Naive B cell (primary cell): ENCODE results near the gene PTPN22. TPM values are rescaled to one million over a fixed set of nuclear protein-coding genes. Genes with fewer than 3 reads are reported as not detected.
"Not testable (repeated sequence)": the region's sequence is repeated elsewhere in the genome, so short reads cannot be mapped to it uniquely, and the experiment has no call there.

Experiments
- ATAC-seq, 2 donors: fragments of 150-1000 bp; cut with Tn5 transposase; 2 replicates each; pipeline ENCODE4 v1.10.0; 2021; ENCODE audit warnings: low read depth in 2 of 2, mild to moderate bottlenecking in 2 of 2, moderate library complexity in 2 of 2
- DNase-seq: peaks from one replicate; pipeline ENCODE4 v3.0.0; 2022
- H3K27ac Mint-ChIP-seq, 6 donors: one replicate each; pipeline ENCODE4 v1.8.0; 2020 to 2022; ENCODE audit warnings: mild to moderate bottlenecking in 6 of 6, mixed read lengths in 6 of 6, moderate library complexity in 5 of 6, inconsistent platforms in 2 of 6
- H3K27me3 Mint-ChIP-seq, 3 donors: one replicate each; pipeline ENCODE4 v1.8.0; 2021 to 2022; ENCODE audit warnings: mixed read lengths in 3 of 3, mild to moderate bottlenecking in 1 of 3
- H3K36me3 Mint-ChIP-seq, 2 donors: one replicate each; pipeline ENCODE4 v1.8.0; 2020 to 2022; ENCODE audit warnings: mixed read lengths in 2 of 2, inconsistent platforms in 1 of 2, mild to moderate bottlenecking in 1 of 2
- H3K4me1 Mint-ChIP-seq, 3 donors: one replicate each; pipeline ENCODE4 v1.8.0; 2020 to 2022; ENCODE audit warnings: mixed read lengths in 3 of 3, inconsistent platforms in 1 of 3, mild to moderate bottlenecking in 1 of 3, moderate library complexity in 1 of 3
- H3K4me3 Mint-ChIP-seq, 8 donors: one replicate each; pipeline ENCODE4 v1.8.0; 2020 to 2022; ENCODE audit warnings: mild to moderate bottlenecking in 8 of 8, mixed read lengths in 8 of 8, moderate library complexity in 8 of 8, inconsistent platforms in 2 of 8
- H3K9me3 Mint-ChIP-seq, 7 donors: one replicate each; pipeline ENCODE4 v1.8.0; 2020 to 2022; ENCODE audit warnings: mixed read lengths in 7 of 7, mild to moderate bottlenecking in 5 of 7, inconsistent platforms in 2 of 7, moderate library complexity in 1 of 7
- polyA plus RNA-seq, 6 donors: library from polyadenylated mRNA; unstranded; fragments of 300-500 nt; fragmentation: Illumina TruSeq; gene quantifications; one replicate each; pipeline ENCODE4 v1.2.3, GENCODE V29; 2021; ENCODE audit warnings: low read depth in 6 of 6

PTPN22 gene
- polyA plus RNA-seq, 6 donors from 2014 or later, result 27.3 to 56.2 (median 41.0) TPM

- DNase-seq (no peak), ATAC-seq (no peak)
- Mint-ChIP-seq H3K9me3 (no peaks in the 10 kb centered on the region), H3K27me3 (no peaks in the 10 kb centered on the region), H3K27ac (peak overlapping the region in 4 of 6 donors; percentile 59 to 81 (median 69)), H3K4me1 (peaks cover 33 to 45% (median 36%) of the 10 kb centered on the region in 3 donors), H3K4me3 (no peak overlapping the region), H3K36me3 (peaks cover 4 to 12% of the 10 kb centered on the region in 2 donors)
These were observed 15.7 kb downstream of the PTPN22 start for GRCh38 chr1:113855630-113856400.

GRCh38 chr1:113854234-113854633 is 17.3 kb downstream of the PTPN22 start:
- H3K36me3 Mint-ChIP-seq, result peaks cover 8 to 17% of the 10 kb centered on the region in 2 donors
- H3K27ac Mint-ChIP-seq, result peak overlapping the region in 1 of 6 donors; percentile 27
- DNase-seq (no peak), ATAC-seq (no peak)
- no peak overlapping the region for H3K4me3 Mint-ChIP-seq
- no peaks in the 10 kb centered on the region for H3K9me3 Mint-ChIP-seq
- peaks cover 28 to 34% (median 30%) of the 10 kb centered on the region in 3 donors for H3K4me1 Mint-ChIP-seq
- no peaks in the 10 kb centered on the region for H3K27me3 Mint-ChIP-seq

- peaks cover 13 to 20% (median 15%) of the 10 kb centered on the region in 3 donors for H3K4me1 Mint-ChIP-seq
- H3K27ac Mint-ChIP-seq, result peak overlapping the region in 2 of 6 donors; percentile 27 to 69
- H3K4me3 Mint-ChIP-seq, H3K9me3 Mint-ChIP-seq, DNase-seq, H3K27me3 Mint-ChIP-seq, ATAC-seq: not testable (repeated sequence)
- H3K36me3 Mint-ChIP-seq, result peaks cover 8 to 17% of the 10 kb centered on the region in 2 donors
These were observed 18.8 kb downstream of the PTPN22 start for GRCh38 chr1:113852694-113853093.

DNA sequence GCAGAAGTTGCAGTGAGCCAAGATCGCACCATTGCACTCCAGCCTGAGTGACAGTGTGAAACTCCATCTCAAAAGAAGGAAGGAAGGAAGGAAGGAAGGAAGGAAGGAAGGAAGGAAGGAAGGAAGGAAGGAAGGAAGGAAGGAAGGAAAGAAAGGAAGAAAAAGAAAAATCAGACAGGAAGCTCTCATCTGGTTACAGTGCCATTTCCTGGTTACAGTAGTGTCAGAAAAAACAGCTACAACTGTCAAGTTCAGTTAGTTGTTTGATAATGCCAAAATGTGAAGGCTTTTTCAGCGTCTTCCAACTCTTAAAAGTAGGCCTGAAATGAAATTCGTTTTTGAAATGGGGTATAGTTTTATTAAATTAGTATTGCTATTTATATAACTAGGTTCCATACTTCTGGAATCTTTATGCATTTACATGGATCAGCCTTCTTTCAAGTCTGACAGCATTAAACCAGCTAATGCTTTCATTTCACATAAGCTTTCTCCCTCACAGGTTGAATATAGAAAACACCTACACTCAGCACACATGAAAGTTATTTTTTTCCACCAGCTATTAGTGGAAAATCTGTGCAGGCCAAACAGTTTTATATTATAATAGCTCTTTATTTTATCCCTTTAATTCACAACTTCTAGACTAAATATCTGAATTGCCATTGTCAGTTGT is 21.2 kb downstream of the PTPN22 start:
- Mint-ChIP-seq H3K36me3 (peaks cover 27 to 37% of the 10 kb centered on the region in 2 donors), H3K9me3 (peaks cover 0 to 7% (median 0%) of the 10 kb centered on the region in 7 donors), H3K4me1 (peaks cover 8 to 10% (median 9%) of the 10 kb centered on the region in 3 donors), H3K4me3 (peak overlapping the region in 1 of 8 donors; percentile 49), H3K27me3 (no peaks in the 10 kb centered on the region), H3K27ac (peak overlapping the region in 3 of 6 donors; percentile 75 to 94 (median 75))
- DNase-seq, result no peak
- no peak for ATAC-seq

GRCh38 chr1:113849072-113849471 is 22.4 kb downstream of the PTPN22 start:
- H3K36me3 Mint-ChIP-seq, result peaks cover 27 to 28% of the 10 kb centered on the region in 2 donors
- H3K9me3 Mint-ChIP-seq, result peaks cover 0 to 7% (median 0%) of the 10 kb centered on the region in 7 donors
- no peaks in the 10 kb centered on the region for H3K27me3 Mint-ChIP-seq
- H3K4me3 Mint-ChIP-seq, result no peak overlapping the region
- H3K4me1 Mint-ChIP-seq, result peaks cover 8 to 10% (median 9%) of the 10 kb centered on the region in 3 donors
- no peak for DNase-seq
- H3K27ac Mint-ChIP-seq, result no peak overlapping the region
- ATAC-seq, result no peak

GRCh38 chr1:113846391-113847035 is 25.0 kb downstream of the PTPN22 start:
- ATAC-seq (no peak), DNase-seq (no peak)
- no peak overlapping the region for H3K4me3 Mint-ChIP-seq
- peak overlapping the region in 4 of 6 donors; percentile 16 to 93 (median 68) for H3K27ac Mint-ChIP-seq
- peaks cover 0 to 7% (median 0%) of the 10 kb centered on the region in 7 donors for H3K9me3 Mint-ChIP-seq
- H3K36me3 Mint-ChIP-seq, result peaks cover 27 to 28% of the 10 kb centered on the region in 2 donors
- H3K4me1 Mint-ChIP-seq, result peaks cover 8 to 10% (median 9%) of the 10 kb centered on the region in 3 donors
- H3K27me3 Mint-ChIP-seq, result no peaks in the 10 kb centered on the region

DNA sequence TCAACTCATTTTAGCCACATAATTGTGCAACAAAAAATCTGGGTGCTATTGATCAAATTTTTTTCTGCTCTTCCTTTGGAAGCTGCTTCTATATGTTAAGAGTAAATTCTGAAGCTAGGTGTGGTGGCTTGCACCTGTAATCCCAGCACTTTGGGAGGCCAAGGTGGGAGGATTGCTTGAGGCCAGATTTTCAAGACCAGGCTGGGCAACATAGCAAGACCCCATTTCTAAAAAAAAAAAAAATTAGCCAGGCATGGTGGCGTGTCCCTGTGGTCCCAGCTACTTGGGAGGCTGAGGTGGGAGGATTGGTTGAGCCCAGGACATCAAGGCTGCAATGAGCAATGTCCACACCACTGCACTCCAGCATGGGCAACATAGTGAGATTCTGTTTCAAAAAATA is 35.0 kb downstream of the PTPN22 start:
- DNase-seq (no peak), ATAC-seq (no peak)
- peaks cover 8 to 15% of the 10 kb centered on the region in 2 donors for H3K36me3 Mint-ChIP-seq
- peak overlapping the region in 1 of 8 donors; percentile 30 for H3K4me3 Mint-ChIP-seq
- H3K27me3 Mint-ChIP-seq, result no peaks in the 10 kb centered on the region
- H3K4me1 Mint-ChIP-seq, result peaks cover 0 to 7% (median 0%) of the 10 kb centered on the region in 3 donors
- H3K9me3 Mint-ChIP-seq, result no peaks in the 10 kb centered on the region
- H3K27ac Mint-ChIP-seq, result no peak overlapping the region

GRCh38 chr1:113835686-113836290 is 35.7 kb downstream of the PTPN22 start:
- no peaks in the 10 kb centered on the region for H3K27me3 Mint-ChIP-seq
- peaks cover 5 to 14% of the 10 kb centered on the region in 2 donors for H3K36me3 Mint-ChIP-seq
- peak overlapping the region in 1 of 6 donors; percentile 21 for H3K27ac Mint-ChIP-seq
- peak overlapping the region in 3 of 8 donors; percentile 6 to 30 (median 29) for H3K4me3 Mint-ChIP-seq
- DNase-seq (peak; percentile 52), ATAC-seq (peak in 1 of 2 donors; percentile 33)
- H3K4me1 Mint-ChIP-seq, result peaks cover 0 to 7% (median 0%) of the 10 kb centered on the region in 3 donors
- no peaks in the 10 kb centered on the region for H3K9me3 Mint-ChIP-seq

DNA sequence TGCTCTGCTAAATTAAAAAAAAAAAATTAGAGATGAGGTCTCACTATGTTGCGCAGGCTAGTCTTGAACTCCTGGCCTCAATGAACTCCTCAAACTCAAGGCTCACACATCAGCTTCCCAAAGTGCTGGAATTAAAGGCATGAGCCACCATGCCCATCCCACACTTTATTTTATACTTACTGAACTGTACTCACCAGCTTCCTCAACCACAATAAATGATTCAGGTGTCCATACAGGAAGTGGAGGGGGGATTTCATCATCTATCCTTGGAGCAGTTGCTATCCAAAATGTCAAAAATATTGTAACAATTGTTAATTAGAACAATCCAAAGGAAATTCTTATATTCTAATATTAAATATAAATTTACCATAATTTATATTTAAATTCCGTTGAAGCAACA is 36.8 kb downstream of the PTPN22 start:
- ATAC-seq (no peak), DNase-seq (no peak)
- Mint-ChIP-seq H3K27ac (no peak overlapping the region), H3K27me3 (no peaks in the 10 kb centered on the region), H3K9me3 (no peaks in the 10 kb centered on the region), H3K36me3 (peaks cover 0 to 9% of the 10 kb centered on the region in 2 donors), H3K4me3 (no peak overlapping the region), H3K4me1 (peaks cover 0 to 7% (median 0%) of the 10 kb centered on the region in 3 donors)

- ATAC-seq, result no peak
- H3K4me1 Mint-ChIP-seq, result no peaks in the 10 kb centered on the region
- H3K9me3 Mint-ChIP-seq, result no peaks in the 10 kb centered on the region
- H3K27me3 Mint-ChIP-seq, result no peaks in the 10 kb centered on the region
- H3K27ac Mint-ChIP-seq, result no peak overlapping the region
- H3K36me3 Mint-ChIP-seq, result peaks cover 13 to 15% of the 10 kb centered on the region in 2 donors
- H3K4me3 Mint-ChIP-seq, result no peak overlapping the region
- no peak for DNase-seq
These were observed 41.5 kb downstream of the PTPN22 start for GRCh38 chr1:113830039-113830438.

- DNase-seq (no peak), ATAC-seq (no peak)
- Mint-ChIP-seq H3K27ac (no peak overlapping the region), H3K4me3 (no peak overlapping the region), H3K4me1 (no peaks in the 10 kb centered on the region), H3K27me3 (no peaks in the 10 kb centered on the region), H3K36me3 (peaks cover 10 to 12% of the 10 kb centered on the region in 2 donors), H3K9me3 (no peaks in the 10 kb centered on the region)
These were observed 49.6 kb downstream of the PTPN22 start for GRCh38 chr1:113821916-113822315.

- ATAC-seq (no peak), DNase-seq (no peak)
- H3K27me3 Mint-ChIP-seq, result no peaks in the 10 kb centered on the region
- no peak overlapping the region for H3K4me3 Mint-ChIP-seq
- peaks cover 0 to 7% of the 10 kb centered on the region in 2 donors for H3K36me3 Mint-ChIP-seq
- peak overlapping the region in 1 of 6 donors; percentile 42 for H3K27ac Mint-ChIP-seq
- H3K4me1 Mint-ChIP-seq, result no peaks in the 10 kb centered on the region
- no peaks in the 10 kb centered on the region for H3K9me3 Mint-ChIP-seq
These were observed 52.9 kb downstream of the PTPN22 start for GRCh38 chr1:113818578-113818977.

GRCh38 chr1:113813218-113813617 is 58.3 kb downstream of the PTPN22 start:
- H3K4me1 Mint-ChIP-seq, result peaks cover 19 to 35% (median 22%) of the 10 kb centered on the region in 3 donors

More at GRCh38 chr1:113813218-113813617, 58.3 kb downstream of the PTPN22 start:
- peak overlapping the region in 7 of 8 donors; percentile 48 to 98 (median 95) for H3K4me3 Mint-ChIP-seq
- no peaks in the 10 kb centered on the region for H3K9me3 Mint-ChIP-seq
- ATAC-seq (no peak), DNase-seq (no peak)
- H3K27ac Mint-ChIP-seq, result peak overlapping the region; percentile 77 to 99 (median 95)
- no peaks in the 10 kb centered on the region for H3K36me3 Mint-ChIP-seq
- H3K27me3 Mint-ChIP-seq, result no peaks in the 10 kb centered on the region
